C4-2B (cell line): ENCODE data around the gene CFAP68.

Experiments used
- ZFX ChIP-seq: fragments of 450-650 bp; IDR thresholded peaks from 2 replicates; pipeline ENCODE4 v1.6.1; 2017
- TF ChIP-seq, protein P1 (sequence below): fragments of 450-650 bp; conservative IDR thresholded peaks from 2 replicates; pipeline ENCODE4 v1.5.1; 2017; ENCODE audit warnings: mild to moderate bottlenecking

DNA sequence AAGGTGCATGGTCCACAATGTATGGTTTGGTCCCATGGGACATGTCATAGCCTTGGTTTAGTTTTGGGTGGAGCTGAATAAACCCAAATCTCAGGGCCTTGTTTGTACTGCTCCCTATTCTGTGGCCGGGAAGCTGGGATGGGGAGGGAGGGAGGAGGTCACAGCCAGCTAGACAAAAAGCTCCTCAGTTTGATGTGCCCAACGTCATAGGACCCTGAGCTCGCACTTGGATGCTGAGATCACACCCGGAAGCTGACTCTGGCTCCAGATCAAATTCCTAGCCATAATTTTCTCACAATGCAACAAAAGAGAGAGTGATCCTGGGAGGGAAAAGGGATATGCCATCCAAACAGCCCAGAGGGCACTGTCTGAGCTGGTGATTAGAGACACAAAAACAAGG, 34.7 kb downstream of the CFAP68 start:
- TF ChIP-seq, protein P1, sequence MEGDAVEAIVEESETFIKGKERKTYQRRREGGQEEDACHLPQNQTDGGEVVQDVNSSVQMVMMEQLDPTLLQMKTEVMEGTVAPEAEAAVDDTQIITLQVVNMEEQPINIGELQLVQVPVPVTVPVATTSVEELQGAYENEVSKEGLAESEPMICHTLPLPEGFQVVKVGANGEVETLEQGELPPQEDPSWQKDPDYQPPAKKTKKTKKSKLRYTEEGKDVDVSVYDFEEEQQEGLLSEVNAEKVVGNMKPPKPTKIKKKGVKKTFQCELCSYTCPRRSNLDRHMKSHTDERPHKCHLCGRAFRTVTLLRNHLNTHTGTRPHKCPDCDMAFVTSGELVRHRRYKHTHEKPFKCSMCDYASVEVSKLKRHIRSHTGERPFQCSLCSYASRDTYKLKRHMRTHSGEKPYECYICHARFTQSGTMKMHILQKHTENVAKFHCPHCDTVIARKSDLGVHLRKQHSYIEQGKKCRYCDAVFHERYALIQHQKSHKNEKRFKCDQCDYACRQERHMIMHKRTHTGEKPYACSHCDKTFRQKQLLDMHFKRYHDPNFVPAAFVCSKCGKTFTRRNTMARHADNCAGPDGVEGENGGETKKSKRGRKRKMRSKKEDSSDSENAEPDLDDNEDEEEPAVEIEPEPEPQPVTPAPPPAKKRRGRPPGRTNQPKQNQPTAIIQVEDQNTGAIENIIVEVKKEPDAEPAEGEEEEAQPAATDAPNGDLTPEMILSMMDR, result no peak
- no peak for TF ChIP-seq ZFX
